Heart left ventricle (tissue), 13 donors: ENCODE data around the gene EPB41L2.

ENCODE experiments used
- CTCF ChIP-seq, 12 donors: fragments of 200-600 bp; sonication (generic) in 4 of 12; IDR thresholded peaks; one replicate each; pipeline versions ENCODE4 v1.5.0 to v1.8.0; 2018 to 2022; ENCODE audit warnings: antibody characterized with exemption in 12 of 12, mild to moderate bottlenecking in 5 of 12
- POLR2A ChIP-seq, 2 donors: fragments of 450-650 bp; IDR thresholded peaks; one replicate each; pipeline ENCODE4 v1.6.1; 2017; ENCODE audit warnings: antibody characterized with exemption in 2 of 2, mild to moderate bottlenecking in 2 of 2, moderate library complexity in 2 of 2
- donor health status: ischemic (EF 13 %, LVEDD 7.1; RV severe dilation, severe dysfunction).
- donor health status: DM: no; HTN: yes; CAD: no.
- donor health status: DM: no; HTN: no; CAD: no.
- donor health status: ischemic (EF 25% LVEDD 6.9; RV normal size, moderate dysfunction).
- donor health status: ischemic (EF 25% LVEDD 5.7; RV mildly dilated, moderate dysfunction).
- donor health status: ischemic (EF 35%, LVEDD 5.7; RV mildly dilated, moderate dysfunction).
- donor health status: nonischemic (EF 11% LVEDD 7.7; RV severe dilation, severe dysfunction).
- donor health status: DM: yes; HTN: yes; CAD: no.
- donor health status: PGD.
- donor health status: ischemic (EF 29% LVEDD 5.4; RV normal size, mild dysfunction).
- donor health status: nonischemic (EF 23%, LVEDD 6.1; RV moderate dilation, normal function).

- TF ChIP-seq CTCF (IDR thresholded peaks at IDR 0.05) (no peak), POLR2A (IDR thresholded peaks at IDR 0.05) (no peak)
Observed at GRCh38 chr6:130815200-130816071, 247.6 kb downstream of the EPB41L2 start.
